Upper lobe of left lung (tissue), 4 donors: Measurements from ENCODE around the gene KDM4B.

Experiments
- CTCF ChIP-seq, 6 experiments: fragments of 450-650 bp in 4 of 6; fragments of 200-600 bp in 2 of 6; sonication (generic) in 2 of 6; IDR thresholded peaks; one replicate each; pipeline ENCODE4 v1.5.1; 2016 to 2019; ENCODE audit warnings: antibody characterized with exemption in 6 of 6
- EP300 ChIP-seq, 4 donors: sonication (generic); formaldehyde crosslinking; IDR thresholded peaks; one replicate each; pipeline ENCODE4 v1.5.1; 2017; ENCODE audit warnings: antibody characterized with exemption in 4 of 4, control low read depth in 2 of 4
- POLR2A ChIP-seq, 4 donors: fragments of 450-650 bp; IDR thresholded peaks; one replicate each; pipeline ENCODE4 v1.5.1; 2016 to 2017; ENCODE audit warnings: antibody characterized with exemption in 4 of 4, mild to moderate bottlenecking in 2 of 4
- POLR2AphosphoS5 ChIP-seq, 2 donors: sonication (generic); formaldehyde crosslinking; IDR thresholded peaks; one replicate each; pipeline ENCODE4 v1.5.1; 2017; ENCODE audit warnings: antibody characterized with exemption in 2 of 2

DNA sequence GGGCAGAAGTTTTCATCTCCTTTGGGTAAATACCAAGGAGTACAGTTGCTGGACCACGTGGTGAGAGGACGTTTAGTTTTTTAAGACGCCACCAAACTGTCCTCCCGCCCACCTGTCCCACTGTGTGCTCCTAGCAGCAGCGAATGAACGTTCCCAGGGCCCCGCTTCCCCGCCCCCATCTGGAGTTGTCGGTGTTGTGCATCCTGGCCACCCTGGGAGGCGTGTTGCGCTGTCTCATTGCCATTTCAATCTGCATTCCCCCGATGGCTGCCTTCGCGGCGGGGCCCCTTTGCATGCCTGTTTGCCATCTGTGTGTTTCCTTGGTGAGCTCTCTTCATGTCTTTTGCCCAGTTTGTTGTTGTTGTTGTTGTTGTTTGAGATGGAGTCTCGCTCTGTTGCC is 76.1 kb downstream of the KDM4B start:
- no peak for TF ChIP-seq CTCF (IDR thresholded peaks at IDR 0.05)
- no peak for TF ChIP-seq POLR2A (IDR thresholded peaks at IDR 0.05)
- no peak for TF ChIP-seq POLR2AphosphoS5 (IDR thresholded peaks at IDR 0.05)
- TF ChIP-seq EP300 (IDR thresholded peaks at IDR 0.05): no peak
